HG03159 (cell line): Measurements from ENCODE around the gene CSNK1G2.

Experiments
- ATAC-seq: cut with Tn5 transposase; IDR thresholded peaks from one replicate; pipeline ENCODE4 v1.9.1; 2021; ENCODE audit warnings: mild to moderate bottlenecking, moderate library complexity; ENCODE audit not compliant: unreplicated experiment

Gene CSNK1G2

GRCh38 chr19:1943661-1944087, 2.7 kb downstream of the CSNK1G2 start:
- ATAC-seq: no peak

GRCh38 chr19:1944088-1944915, 3.3 kb downstream of the CSNK1G2 start:
- ATAC-seq: no peak

- no peak for ATAC-seq
These were observed 4.1 kb downstream of the CSNK1G2 start for GRCh38 chr19:1944916-1945561.

GRCh38 chr19:1945899-1946298, 4.9 kb downstream of the CSNK1G2 start:
- no peak for ATAC-seq

- no peak for ATAC-seq
These were observed 6.8 kb downstream of the CSNK1G2 start for GRCh38 chr19:1947651-1948209.

GRCh38 chr19:1949304-1950101, 8.5 kb downstream of the CSNK1G2 start:
- no peak for ATAC-seq

- no peak for ATAC-seq
These were observed 9.7 kb downstream of the CSNK1G2 start for GRCh38 chr19:1950640-1951039.

GRCh38 chr19:1952635-1953034, 11.7 kb downstream of the CSNK1G2 start:
- no peak for ATAC-seq

GRCh38 chr19:1953037-1953436, 12.1 kb downstream of the CSNK1G2 start:
- ATAC-seq: no peak

- no peak for ATAC-seq
These were observed 12.6 kb downstream of the CSNK1G2 start for GRCh38 chr19:1953441-1954094.

GRCh38 chr19:1954532-1954933, 13.6 kb downstream of the CSNK1G2 start:
- no peak for ATAC-seq

GRCh38 chr19:1955171-1956121, 14.5 kb downstream of the CSNK1G2 start:
- no peak for ATAC-seq

- ATAC-seq: no peak
These were observed 15.1 kb downstream of the CSNK1G2 start for GRCh38 chr19:1956122-1956494.

GRCh38 chr19:1956868-1957492, 16.0 kb downstream of the CSNK1G2 start:
- no peak for ATAC-seq

- no peak for ATAC-seq
These were observed 16.7 kb downstream of the CSNK1G2 start for GRCh38 chr19:1957562-1958248.

- no peak for ATAC-seq
These were observed 19.1 kb downstream of the CSNK1G2 start for GRCh38 chr19:1959928-1960589.

GRCh38 chr19:1961000-1961883, 20.3 kb downstream of the CSNK1G2 start:
- no peak for ATAC-seq
